HG02973 (cell line): ENCODE measurements around the gene ALOX15B.

Experiments used
- ATAC-seq: cut with Tn5 transposase; IDR thresholded peaks from one replicate; pipeline ENCODE4 v1.9.1; 2021; ENCODE audit warnings: moderate library complexity; ENCODE audit not compliant: unreplicated experiment

Gene ALOX15B

DNA sequence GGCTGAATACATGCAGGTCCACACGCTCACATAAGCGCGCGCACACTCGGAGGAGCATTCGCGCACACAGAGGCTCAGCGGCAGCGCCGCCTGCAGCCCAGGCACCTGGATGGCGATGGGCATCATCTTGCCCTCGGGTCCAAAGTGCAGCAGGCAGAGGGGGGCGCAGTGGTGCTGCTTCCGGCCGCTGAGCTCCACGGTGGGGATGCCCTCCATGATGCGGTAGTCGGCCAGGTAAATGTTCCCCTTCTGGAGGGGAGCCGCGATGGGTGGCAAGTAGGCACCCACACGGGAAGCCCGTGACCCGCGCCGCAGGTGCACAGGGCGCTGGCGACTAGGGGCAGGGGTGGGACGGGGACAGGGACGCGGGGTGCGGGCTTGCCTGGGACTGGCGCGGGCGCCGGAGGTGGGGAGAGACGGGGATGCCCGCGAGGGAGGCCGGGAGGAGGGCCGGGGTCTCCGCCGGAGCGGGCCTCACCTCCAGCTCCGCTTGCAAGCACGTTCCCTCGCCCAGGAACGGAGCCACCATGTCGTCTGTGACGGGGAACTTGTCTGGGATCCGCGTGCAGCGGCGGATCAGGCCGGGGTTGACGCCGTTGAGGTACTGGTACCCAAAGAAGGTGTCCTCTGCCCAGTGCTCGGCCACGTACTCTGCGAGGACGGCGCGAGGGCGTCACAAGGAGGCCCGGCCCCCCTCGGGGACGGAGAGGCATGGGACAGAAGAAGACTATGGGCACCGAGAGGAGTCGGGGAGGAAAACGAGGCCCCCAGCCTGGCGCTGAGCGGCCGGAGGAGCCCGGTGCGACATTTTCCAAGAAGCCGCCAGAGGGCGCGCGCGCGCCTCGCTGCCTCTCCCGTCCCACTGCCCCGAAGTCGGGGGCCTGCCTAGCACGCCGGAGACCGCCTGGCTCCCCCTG, 40.7 kb downstream of the ALOX15B start:
- ATAC-seq: peak; percentile 54

DNA sequence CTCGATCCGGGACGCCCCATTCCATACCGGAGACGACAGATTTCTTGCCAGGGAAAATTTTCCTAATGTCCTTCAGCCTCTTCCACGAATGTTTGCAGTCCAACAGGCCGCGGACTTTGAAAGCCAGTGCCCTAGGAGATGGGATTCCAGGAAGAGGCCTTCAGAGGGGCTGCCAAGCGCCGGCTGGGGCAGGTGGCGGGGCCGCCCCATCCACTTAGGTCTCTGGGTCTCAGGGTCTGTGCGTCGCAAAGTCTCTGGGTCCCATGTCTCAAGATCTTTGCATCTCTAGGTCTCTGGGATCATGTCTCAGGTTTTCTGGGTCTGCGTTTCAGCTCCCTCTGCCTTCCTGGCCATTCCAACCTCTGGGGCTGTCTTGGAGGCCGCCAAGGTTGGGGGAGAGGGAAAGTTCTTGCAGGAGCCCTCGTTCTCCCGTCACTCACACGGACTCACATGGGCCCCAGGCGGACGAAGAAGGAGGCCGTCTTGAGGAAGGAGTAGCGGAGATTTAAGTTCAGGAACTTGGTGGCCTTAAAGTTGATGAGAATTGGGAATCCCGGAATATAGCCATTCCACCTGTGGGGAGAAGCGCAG, 41.4 kb downstream of the ALOX15B start:
- no peak for ATAC-seq

DNA sequence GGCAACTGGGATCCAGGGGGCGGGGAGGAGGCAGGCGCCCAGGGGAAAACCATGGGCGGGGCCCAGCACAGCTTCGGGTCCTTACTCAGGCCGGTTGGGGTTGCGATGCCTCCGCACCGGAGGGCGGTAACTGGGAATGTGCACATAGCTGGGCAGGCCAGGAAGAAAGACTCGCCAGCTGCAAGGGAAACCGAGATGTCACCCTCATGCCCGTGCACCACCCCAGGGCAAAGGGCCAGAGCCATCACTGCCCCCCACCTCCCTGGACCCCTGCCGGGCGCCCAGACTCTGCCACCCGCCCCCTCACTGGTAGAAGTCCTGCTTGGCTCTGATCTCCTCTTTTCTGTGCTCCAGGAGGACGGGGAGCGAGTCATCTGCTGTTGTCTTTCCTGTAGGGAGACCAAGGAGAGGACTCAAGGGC, 42.0 kb downstream of the ALOX15B start:
- ATAC-seq: no peak

DNA sequence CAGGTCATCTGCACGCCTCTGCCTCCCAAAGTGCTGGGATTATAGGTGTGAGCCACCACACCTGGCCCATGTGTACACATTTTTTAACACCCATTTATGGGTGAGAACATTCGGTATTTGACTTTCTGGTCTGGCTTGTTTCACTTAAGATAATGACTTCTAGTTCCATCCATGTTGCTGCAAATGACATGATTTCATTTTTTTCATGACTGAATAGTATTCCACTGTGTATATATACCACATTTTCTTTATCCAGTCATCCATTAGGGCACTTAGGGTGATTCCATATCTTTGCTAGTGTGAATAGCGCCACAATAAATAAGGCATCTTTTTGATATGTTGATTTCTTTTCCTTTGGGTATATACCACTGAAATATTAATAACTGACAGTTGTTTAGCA, 43.0 kb downstream of the ALOX15B start:
- no peak for ATAC-seq

DNA sequence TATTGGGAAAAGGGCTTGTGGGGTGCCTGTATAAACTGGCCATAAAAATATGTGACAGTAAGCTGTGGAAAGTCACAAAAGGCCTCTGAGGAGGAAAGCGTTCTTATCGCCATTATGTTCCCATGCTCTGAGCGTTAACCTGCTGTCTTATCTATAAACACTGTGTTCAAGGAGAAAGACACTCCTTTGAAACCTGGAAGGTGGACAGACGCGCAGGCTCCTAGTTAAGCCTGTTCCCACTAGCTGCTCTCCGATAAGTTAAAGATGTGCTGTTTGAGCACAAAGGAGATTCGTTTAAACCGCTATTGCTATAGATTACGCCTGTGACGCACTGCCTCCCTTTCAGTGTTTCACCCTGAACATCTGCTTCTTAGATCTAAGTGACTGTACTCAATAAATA, 43.4 kb downstream of the ALOX15B start:
- no peak for ATAC-seq

DNA sequence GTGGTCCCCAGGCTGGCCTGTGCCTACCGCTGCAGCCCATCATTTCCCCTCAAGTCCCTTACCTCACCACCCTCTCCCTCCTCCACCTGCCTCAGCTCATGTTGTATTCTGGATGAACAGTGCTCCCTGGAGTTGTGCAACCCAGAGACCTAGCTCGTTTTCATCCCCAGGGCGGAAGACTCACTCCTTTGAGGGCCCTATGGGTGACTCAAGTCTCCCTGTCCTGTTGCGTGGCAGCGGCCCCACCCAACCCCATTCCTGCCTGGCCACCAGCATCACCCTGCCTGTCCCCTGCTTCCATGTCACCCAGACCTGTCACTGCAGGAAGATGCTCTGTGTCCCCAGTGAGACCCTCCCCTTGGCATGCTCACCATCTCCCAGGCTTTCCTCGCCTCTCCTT, 45.4 kb downstream of the ALOX15B start:
- no peak for ATAC-seq

DNA sequence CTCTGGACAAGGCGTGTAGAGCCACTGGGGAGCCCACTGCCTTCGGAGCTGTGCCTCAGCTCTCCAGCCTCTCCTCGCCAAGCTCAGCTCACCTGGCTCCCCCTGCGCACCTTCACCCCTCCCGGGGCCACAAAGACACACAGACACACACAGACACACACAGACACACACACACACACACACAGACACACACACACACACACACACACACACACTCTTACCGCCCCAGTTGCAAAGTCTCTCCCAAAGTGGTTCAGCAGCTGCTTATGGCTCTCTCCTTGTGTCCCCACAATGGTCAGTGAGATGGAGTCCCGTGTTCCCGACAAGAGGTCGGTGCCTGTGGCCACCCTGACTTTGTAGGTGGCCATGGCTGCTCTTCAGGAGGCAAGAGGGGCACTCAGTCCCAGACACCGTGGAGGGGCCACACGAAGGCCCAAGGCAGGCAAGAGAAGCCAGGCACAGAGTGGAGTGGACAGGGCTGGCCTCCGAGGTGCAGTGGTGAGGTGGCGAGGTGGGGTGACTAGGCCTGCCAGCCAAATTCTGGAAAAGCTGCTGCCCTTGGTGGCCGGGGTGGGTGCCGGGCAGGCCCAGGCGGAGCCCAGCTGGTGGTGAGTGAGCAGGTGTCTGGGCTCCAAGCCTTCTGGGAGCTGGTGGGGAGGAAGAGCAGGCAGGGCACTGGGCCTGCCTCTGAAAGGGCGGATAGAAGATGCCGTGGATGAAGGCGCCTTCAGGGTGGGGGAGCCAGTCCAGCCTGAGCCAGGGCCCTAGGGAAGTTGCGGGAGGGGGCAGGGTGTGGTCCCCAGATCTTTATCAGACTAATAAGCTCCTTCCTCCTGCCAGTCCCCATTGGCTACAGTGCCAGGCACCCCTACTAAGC, 48.5 kb downstream of the ALOX15B start, which contains the start of gene ALOX12B:
TSS of gene ALOX12B (minus strand) at position 642 of the 877 bp plus-strand sequence. CDS start at position 368, 274 bp downstream.
- no peak for ATAC-seq

DNA sequence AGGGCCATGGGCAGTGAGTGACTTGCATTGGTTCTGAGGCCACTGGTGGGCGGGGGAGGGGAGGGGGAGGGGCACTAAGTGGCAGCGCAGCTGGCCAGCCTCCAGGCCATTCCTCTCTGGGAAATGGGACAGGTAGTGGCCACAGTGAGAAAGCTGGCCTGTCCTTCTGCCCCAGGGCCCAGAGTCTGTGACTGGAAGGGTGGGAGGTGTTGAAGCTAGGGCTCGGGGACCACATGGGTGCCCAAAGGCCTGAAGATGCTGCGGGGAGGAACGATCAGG, 49.0 kb downstream of the ALOX15B start:
- ATAC-seq: no peak

DNA sequence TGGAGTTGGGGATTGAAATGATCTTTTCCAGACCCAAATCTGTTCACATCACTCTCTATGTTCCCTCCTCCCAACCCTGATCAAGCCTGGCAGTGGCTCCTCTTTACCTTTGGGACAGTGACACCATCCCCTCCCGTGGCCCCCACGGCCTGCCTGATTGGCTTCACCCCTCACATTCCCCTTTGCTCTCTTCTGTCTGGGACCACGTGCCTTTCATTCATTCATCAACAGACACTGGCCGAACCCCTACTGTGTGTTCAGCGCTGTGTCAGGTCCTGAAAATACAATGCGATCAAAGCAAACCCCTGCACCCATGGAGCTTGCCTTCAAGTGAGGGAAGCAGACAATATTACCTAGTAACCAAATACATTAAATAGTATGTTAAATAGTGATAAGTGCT, 50.9 kb downstream of the ALOX15B start:
- ATAC-seq: no peak

DNA sequence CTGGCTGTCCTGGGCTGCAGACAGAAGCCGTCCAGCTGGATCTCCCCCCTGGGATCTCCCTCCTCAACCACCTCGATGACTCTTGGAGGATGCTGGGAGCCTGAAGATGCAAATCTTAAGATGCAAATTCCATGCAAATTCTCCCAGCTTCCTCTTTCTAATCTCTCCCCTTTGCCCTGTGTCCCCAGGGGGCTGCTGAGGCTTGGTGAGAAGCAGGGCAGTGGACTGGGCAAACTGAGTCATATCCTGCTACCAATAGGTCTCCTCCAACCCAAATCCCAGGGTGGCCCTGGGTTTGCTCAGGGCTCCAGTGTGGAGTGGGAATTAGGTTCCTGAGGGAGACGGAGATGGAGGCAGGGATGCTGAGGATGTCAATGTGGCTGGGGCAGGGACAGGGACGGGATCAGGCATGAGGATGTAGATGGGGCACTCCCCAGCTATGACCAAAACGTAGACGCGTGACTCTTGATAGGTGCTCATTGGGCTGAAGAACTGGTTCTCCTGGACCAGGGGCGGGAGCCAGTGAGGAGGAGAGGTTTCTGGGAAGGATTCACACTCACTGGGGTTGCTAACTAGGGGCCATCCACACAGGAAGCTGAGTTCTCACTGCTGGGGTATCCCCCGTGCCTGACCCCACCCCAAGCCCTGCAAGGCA, 52.3 kb downstream of the ALOX15B start:
- peak; percentile 43 for ATAC-seq

DNA sequence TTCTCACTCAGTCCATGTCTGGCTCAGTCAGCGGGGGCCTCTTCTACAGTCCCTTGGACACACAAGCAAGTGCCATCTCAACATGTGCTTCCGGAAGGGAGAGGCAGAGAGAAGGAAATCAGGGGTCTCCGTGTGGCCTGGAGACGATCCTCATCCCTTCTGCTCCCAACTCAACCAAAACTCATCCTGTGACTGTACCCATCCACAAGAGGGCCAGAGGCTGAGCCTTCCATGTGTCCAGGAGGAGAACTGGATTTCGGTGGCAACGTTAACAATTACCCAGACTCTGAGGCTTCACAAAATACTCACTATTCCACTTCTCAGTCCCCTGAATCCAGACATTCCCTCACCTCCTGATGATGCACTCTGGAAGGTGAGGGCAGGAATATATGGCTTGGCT, 56.5 kb downstream of the ALOX15B start:
- ATAC-seq: no peak

DNA sequence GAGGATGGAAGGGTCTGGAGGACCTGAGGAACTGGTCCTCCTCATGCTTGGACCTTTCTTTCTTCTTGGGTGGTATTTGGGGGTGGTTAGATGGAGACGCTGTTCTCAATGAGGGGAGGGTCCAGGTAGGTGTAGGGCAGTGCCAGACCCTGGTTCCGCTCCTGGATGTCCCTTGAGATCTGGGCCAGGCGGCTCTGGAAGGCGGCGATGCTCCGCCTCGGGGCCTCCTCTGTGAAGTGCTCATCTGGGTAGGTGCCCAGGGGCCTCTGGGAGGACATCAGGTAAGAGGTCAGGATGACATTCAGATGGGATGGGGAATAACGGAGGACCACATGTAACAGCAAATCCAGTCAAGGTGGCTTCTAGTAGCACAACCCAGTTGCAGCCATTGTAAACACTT, 57.7 kb downstream of the ALOX15B start:
- no peak for ATAC-seq
